SK-N-SH (cell line): ENCODE measurements around the gene PLCB1. TPM values are rescaled to one million over a fixed set of nuclear protein-coding genes. Genes with fewer than 3 reads are reported as not detected.

Source experiments
- CTCF ChIA-PET: fragments of 300-600, 350-600 bp; formaldehyde crosslinking; extraction: SDS; loops from one replicate; lab custom pipeline; 2021; lab: Yijun Ruan, JAX
- POLR2A ChIA-PET: fragments of 350-600 bp; sonication (Branson Sonifier 250); formaldehyde crosslinking; extraction: SDS; loops from one replicate; lab custom pipeline; 2020; ENCODE audit warnings: antibody characterized with exemption, inconsistent platforms; lab: Yijun Ruan, JAX
- DNase-seq: peaks from one replicate; pipeline ENCODE4 v3.0.0; 2012
- H2AFZ ChIP-seq: fragments of 200-600 bp; sonication (generic); 2 replicates; pipeline ENCODE4 v1.8.1; 2016; ENCODE audit warnings: antibody characterized with exemption, mild to moderate bottlenecking, low read depth
- H3F3A ChIP-seq: fragments of 200-600 bp; sonication (generic); replicated peaks from 2 replicates; pipeline ENCODE3; 2016; ENCODE audit warnings: antibody characterized with exemption, mild to moderate bottlenecking; ENCODE audit not compliant: insufficient read depth
- H3K27ac ChIP-seq, 2 experiments: fragments of 200-500 bp in 1 of 2; fragments of 200-600 bp in 1 of 2; sonication (Bioruptor generic) in 1 of 2; sonication (generic), shearing (Covaris generic) in 1 of 2; 2 replicates each; pipeline versions ENCODE4 v1.5.1 to v1.6.1; 2014 to 2016; ENCODE audit warnings: low read depth in 2 of 2, inconsistent platforms in 1 of 2, low read length in 1 of 2, mild to moderate bottlenecking in 1 of 2, mixed read lengths in 1 of 2
- H3K27me3 ChIP-seq: fragments of 200-600 bp; sonication (generic), shearing (Covaris generic); 2 replicates; pipeline ENCODE4 v1.6.1; 2016; ENCODE audit warnings: mixed run types; ENCODE audit not compliant: insufficient read depth
- H3K36me3 ChIP-seq, 2 experiments: fragments of 200-500 bp in 1 of 2; fragments of 200-600 bp in 1 of 2; sonication (Bioruptor generic) in 1 of 2; sonication (generic) in 1 of 2; replicated peaks in 1 of 2; 2 replicates each; pipeline versions ENCODE3 to v1.5.1; 2014 to 2016; ENCODE audit warnings: low read length in 1 of 2, mild to moderate bottlenecking in 1 of 2; ENCODE audit not compliant: insufficient read depth in 2 of 2, control insufficient read depth in 1 of 2
- H3K4me1 ChIP-seq, 2 experiments: fragments of 200-500 bp in 1 of 2; fragments of 200-600 bp in 1 of 2; sonication (Bioruptor generic) in 1 of 2; sonication (generic), shearing (Covaris generic) in 1 of 2; 2 replicates each; pipeline versions ENCODE4 v1.5.1 to v1.6.1; 2014 to 2016; ENCODE audit warnings: low read depth in 1 of 2, low read length in 1 of 2, mixed run types in 1 of 2; ENCODE audit not compliant: insufficient read depth in 2 of 2, control insufficient read depth in 1 of 2
- H3K4me2 ChIP-seq: fragments of 200-600 bp; sonication (generic), shearing (Covaris generic); 2 replicates; pipeline ENCODE4 v1.6.1; 2017; ENCODE audit warnings: mixed run types
- H3K4me3 ChIP-seq, 2 experiments: fragments of 200-500 bp in 1 of 2; fragments of 200-600 bp in 1 of 2; sonication (Bioruptor generic) in 1 of 2; sonication (generic), shearing (Covaris generic) in 1 of 2; 2 replicates each; pipeline versions ENCODE4 v1.5.1 to v1.8.1; 2014 to 2016; ENCODE audit warnings: low read depth in 2 of 2, inconsistent platforms in 1 of 2, low read length in 1 of 2, mild to moderate bottlenecking in 1 of 2, mixed read lengths in 1 of 2, moderate library complexity in 1 of 2
- H3K79me2 ChIP-seq: fragments of 200-600 bp; sonication (generic); 2 replicates; pipeline ENCODE4 v1.8.1; 2017; ENCODE audit warnings: mild to moderate bottlenecking; ENCODE audit not compliant: insufficient read depth
- H3K9ac ChIP-seq: fragments of 200-600 bp; sonication (generic); 2 replicates; pipeline ENCODE4 v1.6.1; 2017; ENCODE audit warnings: mixed run types
- H3K9me2 ChIP-seq: fragments of 200-600 bp; sonication (generic); 2 replicates; pipeline ENCODE4 v1.6.1; 2017; ENCODE audit warnings: mixed run types
- H3K9me3 ChIP-seq: fragments of 200-600 bp; sonication (generic); 2 replicates; pipeline ENCODE4 v1.6.1; 2017; ENCODE audit warnings: mixed run types, mild to moderate bottlenecking, moderate library complexity
- H4K20me1 ChIP-seq: fragments of 200-600 bp; sonication (generic); 2 replicates; pipeline ENCODE4 v1.6.1; 2017; ENCODE audit warnings: mild to moderate bottlenecking, mixed run types; ENCODE audit not compliant: insufficient read depth
- ELF1 ChIP-seq: IDR thresholded peaks from 2 replicates; pipeline ENCODE4 v1.4.0; 2012
- EZH2phosphoT487 ChIP-seq: fragments of 200-600 bp; sonication (generic); IDR thresholded peaks from 2 replicates; pipeline ENCODE4 v1.6.1; 2017; ENCODE audit warnings: low read depth, mixed run types, mild to moderate bottlenecking, antibody characterized with exemption, moderate library complexity, borderline replicate concordance
- FOXM1 ChIP-seq: IDR thresholded peaks from 2 replicates; pipeline ENCODE4 v1.4.0; 2012; ENCODE audit warnings: low read depth, mild to moderate bottlenecking
- GABPA ChIP-seq: IDR thresholded peaks from 2 replicates; pipeline ENCODE4 v1.4.0; 2012; ENCODE audit warnings: low read depth, mild to moderate bottlenecking
- MEF2A ChIP-seq: IDR thresholded peaks from 2 replicates; pipeline ENCODE4 v1.4.0; 2012; ENCODE audit warnings: low read depth, borderline replicate concordance
- REST ChIP-seq: IDR thresholded peaks from 2 replicates; pipeline ENCODE4 v1.6.1; 2012; ENCODE audit warnings: mild to moderate bottlenecking, low read depth, low read length, moderate library complexity
- RXRA ChIP-seq: IDR thresholded peaks from 2 replicates; pipeline ENCODE4 v1.4.0; 2012; ENCODE audit warnings: low read depth, mild to moderate bottlenecking, borderline replicate concordance
- TEAD4 ChIP-seq: IDR thresholded peaks from 2 replicates; pipeline ENCODE4 v1.4.0; 2012; ENCODE audit warnings: mild to moderate bottlenecking, borderline replicate concordance; ENCODE audit not compliant: insufficient read depth
- YY1 ChIP-seq: IDR thresholded peaks from 2 replicates; pipeline ENCODE4 v1.4.0; 2012; ENCODE audit warnings: low read depth, mild to moderate bottlenecking
- WGBS: methylation state at CpG from one replicate; pipeline ENCODE4 v1.1.6; 2017; ENCODE audit warnings: low lambda C conversion rate; 5-methylcytosine and 5-hydroxymethylcytosine counted together
- polyA plus RNA-seq, 3 experiments: library from polyadenylated mRNA; depleted of rRNA; stranded (reverse); fragments of >200 nt; gene quantifications; 2 replicates each; pipeline ENCODE4 v1.2.3, GENCODE V29; 2012
- TF ChIP-seq, protein P1 (sequence below): fragments of 150-350 bp; IDR thresholded peaks from 2 replicates; pipeline ENCODE4 v1.6.1; 2016; ENCODE audit warnings: mild to moderate bottlenecking, low read depth, low read length

The PLCB1 gene
- polyA plus RNA-seq, 1 of the 3 experiments (the other 2 are of a cell fraction): 10.5 TPM

DNA sequence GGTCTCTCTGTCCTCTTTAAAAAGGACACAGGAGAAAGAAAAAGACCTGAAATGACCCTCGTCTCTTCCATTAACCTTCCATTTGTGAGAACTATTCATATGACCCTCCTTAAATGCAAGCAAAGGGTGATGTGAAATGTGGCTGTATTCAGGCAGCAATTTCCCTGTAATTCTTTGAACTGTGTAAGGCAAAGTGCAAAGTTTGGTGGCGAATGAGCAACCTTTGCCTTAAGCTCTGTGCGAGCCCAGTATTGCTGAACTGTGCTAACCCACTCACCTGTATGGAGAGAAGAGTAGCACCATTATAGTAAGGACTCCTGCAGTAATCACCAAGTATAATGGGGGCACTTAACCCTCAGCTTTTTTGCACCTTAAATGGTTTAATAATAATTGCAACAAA is 223.4 kb downstream of the PLCB1 start:
- WGBS: 71% methylated on average over 3 of the region's 3 CpGs
- no peaks in the 10 kb centered on the region for H3K9me3 ChIP-seq
- TF ChIP-seq RXRA: no peak
- no peak for TF ChIP-seq REST
- TF ChIP-seq FOXM1: no peak
- TF ChIP-seq MEF2A: no peak
- TF ChIP-seq, all 33 proteins: peak for 0
- H3K9me2 ChIP-seq: no peaks in the 10 kb centered on the region
- H3F3A ChIP-seq: peaks cover 4% of the 10 kb centered on the region
- H3K4me1 ChIP-seq: peaks cover 0 to 3% of the 10 kb centered on the region in 2 experiments; a peak in 2 of 4 replicates
- no peak overlapping the region for H3K9ac ChIP-seq
- no peak overlapping the region for H3K27ac ChIP-seq
- peaks cover 0 to 3% of the 10 kb centered on the region in 2 experiments for H3K36me3 ChIP-seq
- CTCF ChIA-PET: no interaction called here
- H3K27me3 ChIP-seq: no peaks in the 10 kb centered on the region
- H4K20me1 ChIP-seq: no peaks in the 10 kb centered on the region
- no peak overlapping the region for H3K4me2 ChIP-seq
- DNase-seq: no peak
- POLR2A ChIA-PET: no interaction called here
- no peak overlapping the region for H3K4me3 ChIP-seq
- peaks cover 4% of the 10 kb centered on the region for H3K79me2 ChIP-seq
- H2AFZ ChIP-seq: no peak overlapping the region

DNA sequence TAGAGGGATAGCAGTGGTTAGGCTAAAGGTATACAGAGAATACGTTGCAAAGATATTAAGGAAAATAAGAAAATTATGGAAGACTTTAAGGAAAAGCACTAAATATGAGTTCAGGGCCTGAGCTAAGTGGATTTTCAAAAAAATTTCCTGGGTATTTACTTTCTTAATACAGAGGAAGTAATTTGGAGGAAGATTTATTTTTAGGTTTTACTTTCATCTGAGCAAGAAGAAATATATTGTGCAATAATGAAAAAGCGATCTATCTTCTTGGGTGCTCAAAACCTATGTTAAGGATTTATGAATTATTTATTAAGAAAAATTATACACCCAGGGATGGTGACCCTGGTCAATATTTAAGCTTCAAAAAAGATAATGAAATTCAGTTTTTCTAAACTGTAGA is 224.7 kb downstream of the PLCB1 start:
- Histone ChIP-seq H3K4me2 (no peak overlapping the region), H3K9me2 (no peaks in the 10 kb centered on the region), H3K4me3 (no peak overlapping the region), H3K27me3 (no peaks in the 10 kb centered on the region), H3K4me1 (peaks cover 0 to 7% of the 10 kb centered on the region in 2 experiments; a peak in 2 of 4 replicates), H3F3A (peaks cover 18% of the 10 kb centered on the region), H3K9ac (no peak overlapping the region), H2AFZ (no peak overlapping the region), H3K79me2 (peaks cover 4% of the 10 kb centered on the region; the same call in 1 of the 2 replicates), H4K20me1 (peaks cover 7% of the 10 kb centered on the region; the same call in 1 of the 2 replicates), H3K9me3 (no peaks in the 10 kb centered on the region), H3K36me3 (no peaks in the 10 kb centered on the region), H3K27ac (no peak overlapping the region)
- 76% methylated on average over 2 of the region's 2 CpGs for WGBS
- ChIA-PET CTCF (interaction anchor here (1.1 to 1.2 kb wide), 2 partner anchors 21 to 50 kb away, joined by 3 to 4 read pairs; no protein-coding TSS in a partner anchor), POLR2A (no interaction called here)
- TF ChIP-seq, protein P1, sequence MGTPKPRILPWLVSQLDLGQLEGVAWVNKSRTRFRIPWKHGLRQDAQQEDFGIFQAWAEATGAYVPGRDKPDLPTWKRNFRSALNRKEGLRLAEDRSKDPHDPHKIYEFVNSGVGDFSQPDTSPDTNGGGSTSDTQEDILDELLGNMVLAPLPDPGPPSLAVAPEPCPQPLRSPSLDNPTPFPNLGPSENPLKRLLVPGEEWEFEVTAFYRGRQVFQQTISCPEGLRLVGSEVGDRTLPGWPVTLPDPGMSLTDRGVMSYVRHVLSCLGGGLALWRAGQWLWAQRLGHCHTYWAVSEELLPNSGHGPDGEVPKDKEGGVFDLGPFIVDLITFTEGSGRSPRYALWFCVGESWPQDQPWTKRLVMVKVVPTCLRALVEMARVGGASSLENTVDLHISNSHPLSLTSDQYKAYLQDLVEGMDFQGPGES: no peak
- TF ChIP-seq GABPA: no peak
- no peak for TF ChIP-seq EZH2phosphoT487
- TF ChIP-seq TEAD4: no peak
- no peak for TF ChIP-seq ELF1
- TF ChIP-seq MEF2A: no peak
- no peak for TF ChIP-seq RXRA
- no peak for TF ChIP-seq YY1
- DNase-seq: no peak
